CD4-positive, alpha-beta memory T cell (primary cell): ENCODE measurements around the gene GATA6. TPM values are rescaled to one million over a fixed set of nuclear protein-coding genes. Genes with fewer than 3 reads are reported as not detected.

ENCODE experiments used
- CTCF ChIA-PET: fragments of 350-600 bp; sonication (Branson Sonifier 250); formaldehyde crosslinking; loops from one replicate; lab custom pipeline; 2021; ENCODE audit warnings: inconsistent platforms; ENCODE audit not compliant: partially characterized antibody; lab: Charles Lee
- POLR2A ChIA-PET: fragments of 350-600 bp; sonication (Branson Sonifier 250); formaldehyde crosslinking; loops from one replicate; lab custom pipeline; 2021; ENCODE audit not compliant: partially characterized antibody; lab: Charles Lee
- DNase-seq, 5 donors: peaks; one replicate each; pipeline versions ENCODE4 v3.0.0 to v3.0.0-alpha.2; 2020 to 2022; ENCODE audit warnings: mixed read lengths in 1 of 5
- H3K27ac ChIP-seq: one replicate; pipeline ENCODE4 v1.7.0; 2013; ENCODE audit warnings: low read depth, low read length
- H3K27me3 ChIP-seq: 2 replicates; pipeline ENCODE4 v1.7.0; 2013; ENCODE audit warnings: mild to moderate bottlenecking, low read length, moderate library complexity; ENCODE audit not compliant: insufficient read depth
- H3K36me3 ChIP-seq: 2 replicates; pipeline ENCODE4 v1.7.0; 2013; ENCODE audit warnings: mild to moderate bottlenecking, low read length, moderate library complexity; ENCODE audit not compliant: insufficient read depth
- H3K4me1 ChIP-seq: 2 replicates; pipeline ENCODE4 v1.7.0; 2013; ENCODE audit warnings: mild to moderate bottlenecking, low read length, moderate library complexity; ENCODE audit not compliant: insufficient read depth
- H3K4me3 ChIP-seq, 2 donors: one replicate each; pipeline ENCODE4 v1.7.0; 2013; ENCODE audit warnings: low read length in 2 of 2, mild to moderate bottlenecking in 1 of 2
- H3K9me3 ChIP-seq, 2 donors: one replicate each; pipeline ENCODE4 v1.7.0; 2013; ENCODE audit warnings: low read length in 2 of 2, control low read depth in 1 of 2; ENCODE audit not compliant: control insufficient read depth in 1 of 2
- H3K27ac Mint-ChIP-seq, 7 donors: one replicate each; pipeline ENCODE4 v1.8.0; 2020 to 2021; ENCODE audit warnings: mixed read lengths in 7 of 7, mild to moderate bottlenecking in 6 of 7, inconsistent platforms in 3 of 7, moderate library complexity in 3 of 7
- H3K27me3 Mint-ChIP-seq, 2 donors: one replicate each; pipeline ENCODE4 v1.8.0; 2020 to 2021; ENCODE audit warnings: mixed read lengths in 2 of 2
- H3K36me3 Mint-ChIP-seq, 2 donors: one replicate each; pipeline ENCODE4 v1.8.0; 2020 to 2021; ENCODE audit warnings: mixed read lengths in 2 of 2, inconsistent platforms in 1 of 2, mild to moderate bottlenecking in 1 of 2
- H3K4me1 Mint-ChIP-seq, 4 donors: one replicate each; pipeline ENCODE4 v1.8.0; 2020 to 2021; ENCODE audit warnings: mixed read lengths in 4 of 4, mild to moderate bottlenecking in 1 of 4
- H3K4me3 Mint-ChIP-seq, 8 donors: one replicate each; pipeline ENCODE4 v1.8.0; 2020 to 2021; ENCODE audit warnings: mixed read lengths in 8 of 8, mild to moderate bottlenecking in 7 of 8, moderate library complexity in 6 of 8, inconsistent platforms in 3 of 8
- H3K9me3 Mint-ChIP-seq, 8 donors: one replicate each; pipeline ENCODE4 v1.8.0; 2020 to 2021; ENCODE audit warnings: mixed read lengths in 8 of 8, mild to moderate bottlenecking in 5 of 8, inconsistent platforms in 3 of 8, moderate library complexity in 1 of 8
- intact Hi-C: fragments of 100-400 bp; cut with micrococcal nuclease; formaldehyde crosslinking; loops from one replicate; pipeline ENCODE4 v1.15.1; 2023
- polyA plus RNA-seq, 2 donors: library from polyadenylated mRNA; unstranded; fragments of 300-500 nt; fragmentation: Illumina TruSeq; gene quantifications; one replicate each; pipeline ENCODE4 v1.2.3, GENCODE V29; 2021
- total RNA-seq, 2 experiments: library from RNA; stranded (reverse); gene quantifications; one replicate each; pipeline ENCODE4 v1.2.3, GENCODE V29; 2021

GATA6 gene
- total and polyA plus RNA-seq, 4 experiments from 2014 or later = not detected

DNA sequence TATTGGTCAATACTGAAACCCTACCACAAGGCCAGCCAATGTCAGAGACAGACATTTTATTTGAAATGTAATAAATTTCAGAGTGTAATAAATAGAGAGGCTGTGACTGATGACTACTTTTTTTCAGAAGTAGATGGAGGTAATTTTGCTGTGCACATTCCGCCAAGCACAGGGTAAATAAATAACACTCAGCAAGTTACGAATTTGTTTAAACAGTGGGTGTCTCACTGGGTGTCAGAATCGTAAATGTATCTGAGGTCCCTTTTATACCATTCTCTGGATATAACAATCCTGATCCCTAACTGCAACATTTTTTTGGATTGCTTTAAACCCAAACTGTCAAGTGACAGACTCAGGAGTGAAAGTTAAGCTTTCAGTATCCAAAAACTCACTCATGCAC lies 74.1 kb downstream of the GATA6 start:
- Histone ChIP-seq H3K36me3 (no peaks in the 10 kb centered on the region), H3K27me3 (no peaks in the 10 kb centered on the region), H3K4me1 (no peaks in the 10 kb centered on the region), H3K9me3 (no peaks in the 10 kb centered on the region), H3K4me3 (no peak overlapping the region), H3K27ac (no peak overlapping the region)
- Mint-ChIP-seq H3K27me3 (peaks cover 0 to 2% of the 10 kb centered on the region in 2 donors), H3K4me1 (no peaks in the 10 kb centered on the region), H3K27ac (no peak overlapping the region), H3K4me3 (no peak overlapping the region), H3K9me3 (no peaks in the 10 kb centered on the region), H3K36me3 (no peaks in the 10 kb centered on the region)
- ChIA-PET POLR2A (no interaction called here), CTCF (interaction anchor here (1.2 kb wide), 1 partner anchor 19 kb away, joined by 3 read pairs; no protein-coding TSS in a partner anchor)
- intact Hi-C loops = no loop called here
- no peak for DNase-seq

DNA sequence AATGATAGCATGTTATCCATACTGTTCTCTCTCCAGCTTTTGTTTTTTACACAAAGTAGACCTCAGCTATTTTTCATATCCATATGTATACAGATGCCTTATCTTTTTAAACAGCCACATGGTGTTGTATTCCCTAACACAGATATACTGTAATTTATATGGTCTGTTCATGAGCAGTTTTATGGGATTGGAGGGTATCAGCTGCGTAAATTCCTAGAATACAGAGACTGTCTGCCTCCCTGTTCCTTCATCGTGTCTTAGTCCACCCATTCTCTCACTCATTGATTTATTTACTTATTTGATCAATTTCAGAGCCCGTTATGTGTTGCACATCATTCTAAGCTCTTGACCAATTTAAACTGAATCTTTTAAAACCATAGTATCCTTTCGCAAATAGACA lies 80.6 kb downstream of the GATA6 start:
- ChIA-PET POLR2A (no interaction called here), CTCF (no interaction called here)
- peaks cover 0 to 3% (median 0%) of the 10 kb centered on the region in 8 donors for H3K9me3 Mint-ChIP-seq
- DNase-seq = no peak
- no peaks in the 10 kb centered on the region for H3K36me3 ChIP-seq
- H3K27ac Mint-ChIP-seq = no peak overlapping the region
- intact Hi-C loops = no loop called here
- peaks cover 0 to 4% (median 2%) of the 10 kb centered on the region in 4 donors for H3K4me1 Mint-ChIP-seq
- H3K4me3 Mint-ChIP-seq = no peak overlapping the region
- H3K4me3 ChIP-seq = no peak overlapping the region
- H3K4me1 ChIP-seq = no peaks in the 10 kb centered on the region
- no peak overlapping the region for H3K27ac ChIP-seq
- no peaks in the 10 kb centered on the region for H3K9me3 ChIP-seq
- H3K36me3 Mint-ChIP-seq = no peaks in the 10 kb centered on the region
- H3K27me3 Mint-ChIP-seq = peaks cover 0 to 4% of the 10 kb centered on the region in 2 donors
- no peaks in the 10 kb centered on the region for H3K27me3 ChIP-seq

DNA sequence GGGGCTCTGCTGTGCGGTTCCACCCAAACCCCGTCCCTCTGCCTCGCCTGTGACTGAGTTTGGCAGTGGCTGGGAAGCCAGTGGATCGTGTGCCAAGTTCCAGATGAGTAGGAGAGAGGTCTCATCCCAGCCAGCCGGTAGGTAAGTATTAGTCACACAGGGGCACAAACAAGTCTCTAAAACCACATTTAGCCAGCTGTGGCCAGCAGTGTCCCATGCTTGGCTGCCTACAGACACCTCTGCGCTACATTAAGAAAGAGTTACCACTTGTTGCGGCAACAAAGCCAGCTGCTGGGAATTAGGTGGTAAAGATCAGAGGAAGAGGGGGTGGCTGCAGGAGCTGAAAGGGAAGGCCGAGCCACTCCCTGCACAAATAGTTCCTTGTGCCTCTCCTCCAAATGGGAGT lies 81.2 kb downstream of the GATA6 start:
- intact Hi-C loops = no loop called here
- peaks cover 0 to 4% of the 10 kb centered on the region in 2 donors for H3K27me3 Mint-ChIP-seq

More for the DNA sequence above, 81.2 kb downstream of the GATA6 start:
- H3K4me3 ChIP-seq = no peak overlapping the region
- Mint-ChIP-seq H3K9me3 (peaks cover 0 to 3% (median 0%) of the 10 kb centered on the region in 8 donors), H3K27ac (no peak overlapping the region), H3K36me3 (no peaks in the 10 kb centered on the region), H3K4me3 (no peak overlapping the region), H3K4me1 (peaks cover 1 to 6% (median 5%) of the 10 kb centered on the region in 4 donors)
- POLR2A ChIA-PET = no interaction called here
- H3K27me3 ChIP-seq = no peaks in the 10 kb centered on the region
- DNase-seq = no peak
- no peaks in the 10 kb centered on the region for H3K36me3 ChIP-seq
- H3K27ac ChIP-seq = no peak overlapping the region
- CTCF ChIA-PET = no interaction called here
- no peaks in the 10 kb centered on the region for H3K9me3 ChIP-seq
- no peaks in the 10 kb centered on the region for H3K4me1 ChIP-seq

Other genes with a start within 250 kb of the GATA6 start
- not detected for gene CTAGE1, start 248.3 kb downstream of the GATA6 start, total RNA-seq
- not detected for gene CTAGE1, start 248.3 kb downstream of the GATA6 start, polyA plus RNA-seq